H1 (cell line): ENCODE data around the gene PFKFB1. TPM values are rescaled to one million over a fixed set of nuclear protein-coding genes. Genes with fewer than 3 reads are reported as not detected.

Experiments
- CTCF ChIA-PET: fragments of 300-600 bp; sonication (Branson Sonifier 250); formaldehyde crosslinking; loops from one replicate; lab custom pipeline; 2021; ENCODE audit not compliant: partially characterized antibody; lab: Charles Lee
- POLR2A ChIA-PET: fragments of 300-600 bp; sonication (Branson Sonifier 250); formaldehyde crosslinking; loops from one replicate; lab custom pipeline; 2021; ENCODE audit warnings: inconsistent platforms; ENCODE audit not compliant: partially characterized antibody; lab: Charles Lee
- DNase-seq, 2 experiments: peaks; one replicate each; pipeline versions ENCODE4 v3.0.0 to v3.0.0-alpha.2; 2010 to 2022; ENCODE audit warnings: low spot score in 2 of 2, low read depth in 1 of 2, mixed read lengths in 1 of 2
- FAIRE-seq: peaks from 2 replicates; lab custom pipeline; 2011; peaks lifted over from hg19 to GRCh38; lab: Jason Lieb, UNC
- H2AFZ ChIP-seq: 2 replicates; pipeline ENCODE4 v1.8.1; 2012; ENCODE audit warnings: low read length, inconsistent platforms
- H2AK5ac ChIP-seq: 2 replicates; pipeline ENCODE4 v1.6.1; 2013; ENCODE audit warnings: low read depth, low read length
- H2BK120ac ChIP-seq: replicated peaks from 2 replicates; pipeline ENCODE3; 2013; ENCODE audit warnings: low read depth, low read length, inconsistent platforms
- H2BK12ac ChIP-seq: 2 replicates; pipeline ENCODE4 v1.6.1; 2013; ENCODE audit warnings: low read depth, low read length
- H2BK15ac ChIP-seq: 2 replicates; pipeline ENCODE4 v1.6.1; 2013; ENCODE audit warnings: low read length
- H2BK20ac ChIP-seq: 2 replicates; pipeline ENCODE4 v1.6.1; 2013; ENCODE audit warnings: low read length
- H2BK5ac ChIP-seq: 2 replicates; pipeline ENCODE4 v1.6.1; 2013; ENCODE audit warnings: low read depth, low read length
- H3K14ac ChIP-seq: 2 replicates; pipeline ENCODE4 v1.6.1; 2013; ENCODE audit warnings: inconsistent platforms; ENCODE audit not compliant: insufficient read length
- H3K18ac ChIP-seq: 2 replicates; pipeline ENCODE4 v1.6.1; 2013; ENCODE audit warnings: low read length; ENCODE audit errors: extremely low read depth
- H3K23ac ChIP-seq: 2 replicates; pipeline ENCODE4 v1.6.1; 2013; ENCODE audit warnings: inconsistent platforms; ENCODE audit not compliant: insufficient read length
- H3K23me2 ChIP-seq: 2 replicates; pipeline ENCODE4 v1.6.1; 2013; ENCODE audit warnings: low read depth, low read length
- H3K27ac ChIP-seq: 2 replicates; pipeline ENCODE4 v1.6.1; 2011; ENCODE audit warnings: low read depth, low read length, inconsistent platforms
- H3K27me3 ChIP-seq, 4 experiments: replicated peaks in 1 of 4; 1 replicate in 1 of 4; 2 replicates in 3 of 4; pipeline versions ENCODE4 v1.6.1 to v1.8.1; 2011 to 2013; ENCODE audit warnings: low read length in 3 of 4, mild to moderate bottlenecking in 3 of 4, inconsistent platforms in 2 of 4, mixed read lengths in 2 of 4, moderate library complexity in 1 of 4; ENCODE audit not compliant: control insufficient read depth in 3 of 4, insufficient read depth in 3 of 4; ENCODE audit errors: extremely low read depth in 1 of 4
- H3K36me3 ChIP-seq, 4 experiments: 2 replicates each; pipeline versions ENCODE4 v1.6.1 to v1.8.1; 2011 to 2013; ENCODE audit warnings: mild to moderate bottlenecking in 4 of 4, low read length in 3 of 4, moderate library complexity in 2 of 4, control low read depth in 1 of 4, inconsistent platforms in 1 of 4; ENCODE audit not compliant: insufficient read depth in 4 of 4, control insufficient read depth in 2 of 4
- H3K4ac ChIP-seq: replicated peaks from 2 replicates; pipeline ENCODE3; 2013; ENCODE audit warnings: low read length, low read depth, mixed read lengths, inconsistent platforms; ENCODE audit not compliant: insufficient read length
- H3K4me1 ChIP-seq, 4 experiments: replicated peaks in 1 of 4; 1 replicate in 1 of 4; 2 replicates in 3 of 4; pipeline versions ENCODE4 v1.6.1 to v1.8.1; 2011 to 2013; ENCODE audit warnings: low read length in 3 of 4, inconsistent platforms in 2 of 4, mixed read lengths in 1 of 4; ENCODE audit not compliant: insufficient read depth in 4 of 4, control insufficient read depth in 3 of 4
- H3K4me2 ChIP-seq, 2 experiments: 2 replicates each; pipeline versions ENCODE4 v1.6.1 to v1.8.1; 2011 to 2013; ENCODE audit warnings: low read depth in 2 of 2, low read length in 2 of 2, control low read depth in 1 of 2, inconsistent platforms in 1 of 2, mild to moderate bottlenecking in 1 of 2; ENCODE audit not compliant: insufficient read depth in 1 of 2
- H3K4me3 ChIP-seq, 4 experiments: fragments of 200-600, 300-600 bp in 1 of 4; sonication (generic), shearing (Covaris generic), sonication (Bioruptor Twin) in 1 of 4; 2 replicates each; pipeline versions ENCODE4 v1.5.1 to v1.8.1; 2011 to 2016; ENCODE audit warnings: low read length in 4 of 4, low read depth in 3 of 4, control low read depth in 2 of 4, inconsistent platforms in 2 of 4, mild to moderate bottlenecking in 2 of 4, mixed read lengths in 1 of 4, moderate library complexity in 1 of 4; ENCODE audit not compliant: insufficient read depth in 2 of 4; ENCODE audit errors: extremely low read depth in 1 of 4
- H3K56ac ChIP-seq: replicated peaks from 2 replicates; pipeline ENCODE3; 2013; ENCODE audit warnings: low read depth, mild to moderate bottlenecking, mixed read lengths, low read length, inconsistent platforms; ENCODE audit not compliant: insufficient read length
- H3K79me1 ChIP-seq: 2 replicates; pipeline ENCODE4 v1.6.1; 2013; ENCODE audit warnings: low read depth, low read length, control low read depth
- H3K79me2 ChIP-seq, 2 experiments: 2 replicates each; pipeline versions ENCODE4 v1.6.1 to v1.8.1; 2012 to 2013; ENCODE audit warnings: low read length in 2 of 2, mild to moderate bottlenecking in 2 of 2, inconsistent platforms in 1 of 2; ENCODE audit not compliant: insufficient read depth in 2 of 2, control insufficient read depth in 1 of 2
- H3K9ac ChIP-seq, 4 experiments: replicated peaks in 1 of 4; 1 replicate in 1 of 4; 2 replicates in 3 of 4; pipeline versions ENCODE4 v1.6.1 to v1.8.1; 2011 to 2013; ENCODE audit warnings: low read depth in 3 of 4, low read length in 3 of 4, control low read depth in 2 of 4, mild to moderate bottlenecking in 2 of 4, moderate library complexity in 2 of 4, inconsistent platforms in 1 of 4; ENCODE audit errors: extremely low read depth in 1 of 4
- H3K9me3 ChIP-seq, 2 experiments: 2 replicates each; pipeline versions ENCODE4 v1.6.1 to v1.8.1; 2012 to 2013; ENCODE audit warnings: mild to moderate bottlenecking in 2 of 2, moderate library complexity in 2 of 2, control low read depth in 1 of 2, inconsistent platforms in 1 of 2, low read depth in 1 of 2, low read length in 1 of 2, mixed read lengths in 1 of 2; ENCODE audit not compliant: insufficient read depth in 2 of 2
- H4K20me1 ChIP-seq, 2 experiments: replicated peaks in 1 of 2; 2 replicates each; pipeline versions ENCODE3 to v1.8.1; 2011 to 2013; ENCODE audit warnings: inconsistent platforms in 2 of 2, low read length in 2 of 2, mild to moderate bottlenecking in 1 of 2; ENCODE audit not compliant: insufficient read depth in 2 of 2, control insufficient read depth in 1 of 2
- H4K5ac ChIP-seq: 2 replicates; pipeline ENCODE4 v1.6.1; 2013; ENCODE audit warnings: low read length, low read depth, mixed read lengths, inconsistent platforms; ENCODE audit not compliant: insufficient read length
- H4K8ac ChIP-seq: 2 replicates; pipeline ENCODE4 v1.8.0; 2013; ENCODE audit warnings: mild to moderate bottlenecking, moderate library complexity, low read length, inconsistent platforms; ENCODE audit not compliant: insufficient read depth; ENCODE audit errors: extremely low read depth
- H4K91ac ChIP-seq: replicated peaks from 2 replicates; pipeline ENCODE3; 2013; ENCODE audit warnings: low read length, mixed read lengths, inconsistent platforms; ENCODE audit not compliant: insufficient read length
- CBX5 ChIP-seq: fragments of 300-800, 300-1000 bp; sonication (generic); IDR thresholded peaks from 2 replicates; pipeline ENCODE4 v1.7.1; 2016; ENCODE audit warnings: antibody characterized with exemption, low read length, low read depth
- CBX8 ChIP-seq: fragments of 300-800, 300-1000 bp; sonication (generic); IDR thresholded peaks from 2 replicates; pipeline ENCODE4 v1.7.1; 2016; ENCODE audit warnings: low read depth, low read length, borderline replicate concordance
- E2F6 ChIP-seq: IDR thresholded peaks from 2 replicates; pipeline ENCODE4 v1.6.1; 2012; ENCODE audit warnings: inconsistent platforms
- EGR1 ChIP-seq: IDR thresholded peaks from 2 replicates; pipeline ENCODE4 v1.6.1; 2011; ENCODE audit warnings: low read depth, low read length, borderline replicate concordance
- GTF2F1 ChIP-seq: IDR thresholded peaks from 2 replicates; pipeline ENCODE4 v1.6.1; 2012; ENCODE audit warnings: low read depth, low read length, improper control_type of control experiment, borderline replicate concordance
- JUN ChIP-seq: IDR thresholded peaks from 2 replicates; pipeline ENCODE4 v1.6.1; 2011; ENCODE audit warnings: low read depth, mild to moderate bottlenecking, improper control_type of control experiment, low read length
- KDM4A ChIP-seq: IDR thresholded peaks from one replicate; pipeline ENCODE4 v1.7.1; 2012; ENCODE audit warnings: low read depth, mild to moderate bottlenecking, moderate library complexity, low read length, inconsistent platforms; ENCODE audit not compliant: severe bottlenecking
- PHF8 ChIP-seq: fragments of 200-600 bp; sonication (generic); conservative IDR thresholded peaks from 2 replicates; pipeline ENCODE4 v1.7.1; 2012; ENCODE audit warnings: low read depth, mild to moderate bottlenecking, inconsistent platforms, low read length, moderate library complexity
- RNF2 ChIP-seq: fragments of 200-900, 300-1000 bp; sonication (generic); IDR thresholded peaks from 2 replicates; pipeline ENCODE4 v1.7.1; 2016; ENCODE audit warnings: borderline replicate concordance, low read depth, mild to moderate bottlenecking, antibody characterized with exemption, low read length; ENCODE audit not compliant: poor library complexity, severe bottlenecking; ENCODE audit errors: missing control alignments
- SIN3A ChIP-seq, 2 experiments: IDR thresholded peaks in 1 of 2; conservative IDR thresholded peaks in 1 of 2; 2 replicates each; pipeline ENCODE4 v1.6.1; 2011 to 2012; ENCODE audit warnings: low read length in 2 of 2, improper control_type of control experiment in 1 of 2, low read depth in 1 of 2, mild to moderate bottlenecking in 1 of 2
- SIX5 ChIP-seq: IDR thresholded peaks from 2 replicates; pipeline ENCODE4 v1.6.1; 2011; ENCODE audit warnings: mild to moderate bottlenecking, low read depth, low read length
- SRF ChIP-seq: IDR thresholded peaks from 2 replicates; pipeline ENCODE4 v1.6.1; 2011; ENCODE audit warnings: mild to moderate bottlenecking, low read depth, low read length, moderate library complexity
- TAF1 ChIP-seq: IDR thresholded peaks from 2 replicates; pipeline ENCODE4 v1.6.1; 2011; ENCODE audit warnings: mild to moderate bottlenecking, low read depth, low read length
- YY1 ChIP-seq: IDR thresholded peaks from 2 replicates; pipeline ENCODE4 v1.6.1; 2011; ENCODE audit warnings: low read depth, mild to moderate bottlenecking, low read length
- WGBS, 2 experiments: shearing (Covaris generic) in 1 of 2; methylation state at CpG; one replicate each; pipeline versions ENCODE4 v1.1.6 to v1.1.7; 2013 to 2015; ENCODE audit warnings: low lambda C conversion rate in 2 of 2, mixed read lengths in 2 of 2, inconsistent platforms in 1 of 2, low coverage in 1 of 2, missing lambda C conversion rate in 1 of 2; ENCODE audit not compliant: insufficient replicate concordance in 2 of 2, insufficient coverage in 1 of 2, insufficient read length in 1 of 2; ENCODE audit errors: extremely low coverage in 1 of 2, missing lambda C conversion rate in 1 of 2; 5-methylcytosine and 5-hydroxymethylcytosine counted together
- polyA plus RNA-seq, 7 experiments: library from polyadenylated mRNA; depleted of rRNA in 3 of 7; stranded (reverse) in 5 of 7; unstranded in 2 of 7; fragments of >200 nt in 5 of 7; fragments of 200-250 nt in 2 of 7; gene quantifications; 1 replicate in 5 of 7; 2 replicates in 1 of 7; 4 replicates in 1 of 7; pipeline versions ENCODE4 v1.2.1 to v1.2.3, GENCODE V29; 2011 to 2013; ENCODE audit warnings: missing spikeins in 2 of 7, mixed read lengths in 2 of 7
- total RNA-seq: library from RNA; stranded (reverse); fragmentation: NEBNext Ultra II Directional; extraction: Animal tissue kit (Norgen Biotek cat#: 25700); gene quantifications from 2 replicates; pipeline ENCODE4 v1.2.1, GENCODE V29; 2021

The PFKFB1 gene
- total and polyA plus RNA-seq, 2 of the 8 experiments (the other 6 are each of a cell fraction or from before 2014, with no cell fraction given): 0.26 to 0.30 TPM

DNA sequence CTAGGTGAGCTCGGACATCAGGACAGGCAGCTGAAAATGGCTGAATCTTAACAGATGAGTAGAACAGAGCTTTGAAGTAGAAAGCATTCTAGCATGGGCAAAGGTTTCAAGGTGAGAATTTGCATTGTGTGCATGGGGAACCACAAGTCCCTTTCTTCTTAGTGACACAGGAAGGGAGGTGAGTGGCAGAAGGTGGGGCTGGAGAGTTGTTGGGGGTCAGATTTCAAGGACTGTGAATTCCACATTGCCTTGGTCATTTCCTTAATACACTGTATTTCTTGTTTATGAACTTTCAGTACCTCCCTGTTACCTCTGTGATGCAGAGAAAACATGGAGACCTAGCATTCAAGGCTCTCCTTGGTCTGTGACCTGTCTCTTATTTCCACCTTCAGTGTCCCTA lies 10.2 kb upstream of the PFKFB1 start:
- Histone ChIP-seq H3K23ac (no peak overlapping the region), H3K4me2 (no peak overlapping the region), H3K79me2 (peaks cover 0 to 12% of the 10 kb centered on the region in 2 experiments; a peak in 2 of 4 replicates), H3K9ac (no peak overlapping the region), H3K4ac (no peak overlapping the region), H3K27ac (no peak overlapping the region), H2BK12ac (no peak overlapping the region), H3K79me1 (no peaks in the 10 kb centered on the region), H2AK5ac (no peak overlapping the region), H3K36me3 (peaks cover 0 to 32% (median 20%) of the 10 kb centered on the region in 4 experiments; a peak in 6 of 8 replicates), H3K27me3 (no peaks in the 10 kb centered on the region), H3K23me2 (peaks cover 9% of the 10 kb centered on the region; the same call in 1 of the 2 replicates), H3K14ac (no peak overlapping the region), H3K56ac (no peak overlapping the region), H4K20me1 (no peaks in the 10 kb centered on the region), H3K4me3 (no peak overlapping the region), H2BK120ac (no peak overlapping the region), H3K18ac (no peak overlapping the region), H4K91ac (no peak overlapping the region), H2BK15ac (no peak overlapping the region), H2BK5ac (no peak overlapping the region), H2BK20ac (no peak overlapping the region), H4K8ac (no peak overlapping the region), H3K9me3 (no peaks in the 10 kb centered on the region), H3K4me1 (no peaks in the 10 kb centered on the region), H2AFZ (no peak overlapping the region), H4K5ac (no peak overlapping the region)
- FAIRE-seq (no peak), DNase-seq (no peak)
- ChIA-PET CTCF (no interaction called here), POLR2A (no interaction called here)
- 85% methylated on average over 1 of the region's 1 CpG; no CpG with 5 or more reads in 1 of the 2 experiments for WGBS, 2 experiments
- TF ChIP-seq KDM4A (no peak), E2F6 (no peak), SIN3A (conservative IDR thresholded peaks at IDR 0.05 in 1 of 2, IDR thresholded peaks at IDR 0.05 in 1 of 2; ENCODE audit: low read depth in 1 of 2, low read length in 2 of 2) (no peak), GTF2F1 (no peak), JUN (no peak), YY1 (no peak), CBX5 (no peak), SIX5 (no peak), SRF (no peak), TAF1 (no peak), CBX8 (no peak), RNF2 (no peak), EGR1 (no peak), PHF8 (no peak)
